ENCODE measurements around the gene PKD2L2.

DNA sequence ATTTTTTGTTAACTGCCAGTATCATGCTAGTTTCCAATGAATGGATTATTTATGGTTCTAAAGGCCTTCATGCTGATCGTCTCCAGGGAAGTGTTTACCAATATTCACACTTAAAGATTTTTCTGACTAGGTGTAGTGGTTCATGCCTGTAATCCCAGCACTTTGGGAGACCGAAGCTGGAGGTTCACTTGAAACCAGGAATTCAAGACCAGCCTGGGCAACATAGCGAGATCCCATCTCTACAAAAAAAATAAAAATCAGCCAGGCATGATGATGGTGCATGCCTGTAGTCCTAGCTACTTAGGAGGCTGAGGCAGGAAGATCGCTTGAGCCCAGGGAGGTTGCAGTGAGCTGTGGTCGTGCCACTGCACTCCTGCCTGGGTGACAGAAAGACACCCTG, 100.2 kb downstream of the PKD2L2 start:
- TF ChIP-seq, protein P1, sequence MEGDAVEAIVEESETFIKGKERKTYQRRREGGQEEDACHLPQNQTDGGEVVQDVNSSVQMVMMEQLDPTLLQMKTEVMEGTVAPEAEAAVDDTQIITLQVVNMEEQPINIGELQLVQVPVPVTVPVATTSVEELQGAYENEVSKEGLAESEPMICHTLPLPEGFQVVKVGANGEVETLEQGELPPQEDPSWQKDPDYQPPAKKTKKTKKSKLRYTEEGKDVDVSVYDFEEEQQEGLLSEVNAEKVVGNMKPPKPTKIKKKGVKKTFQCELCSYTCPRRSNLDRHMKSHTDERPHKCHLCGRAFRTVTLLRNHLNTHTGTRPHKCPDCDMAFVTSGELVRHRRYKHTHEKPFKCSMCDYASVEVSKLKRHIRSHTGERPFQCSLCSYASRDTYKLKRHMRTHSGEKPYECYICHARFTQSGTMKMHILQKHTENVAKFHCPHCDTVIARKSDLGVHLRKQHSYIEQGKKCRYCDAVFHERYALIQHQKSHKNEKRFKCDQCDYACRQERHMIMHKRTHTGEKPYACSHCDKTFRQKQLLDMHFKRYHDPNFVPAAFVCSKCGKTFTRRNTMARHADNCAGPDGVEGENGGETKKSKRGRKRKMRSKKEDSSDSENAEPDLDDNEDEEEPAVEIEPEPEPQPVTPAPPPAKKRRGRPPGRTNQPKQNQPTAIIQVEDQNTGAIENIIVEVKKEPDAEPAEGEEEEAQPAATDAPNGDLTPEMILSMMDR (IDR thresholded peaks at IDR 0.05; ENCODE audit: insufficient read depth, low read length, poor library complexity, severe bottlenecking) = no peak
- TF ChIP-seq EZH2phosphoT487 (conservative IDR thresholded peaks at IDR 0.05; ENCODE audit: low read length) = no peak
